ENCODE results near the gene IQCE.
"Not testable (repeated sequence)": the region's sequence is repeated elsewhere in the genome, so short reads cannot be mapped to it uniquely, and the experiment has no call there.

The IQCE gene

DNA sequence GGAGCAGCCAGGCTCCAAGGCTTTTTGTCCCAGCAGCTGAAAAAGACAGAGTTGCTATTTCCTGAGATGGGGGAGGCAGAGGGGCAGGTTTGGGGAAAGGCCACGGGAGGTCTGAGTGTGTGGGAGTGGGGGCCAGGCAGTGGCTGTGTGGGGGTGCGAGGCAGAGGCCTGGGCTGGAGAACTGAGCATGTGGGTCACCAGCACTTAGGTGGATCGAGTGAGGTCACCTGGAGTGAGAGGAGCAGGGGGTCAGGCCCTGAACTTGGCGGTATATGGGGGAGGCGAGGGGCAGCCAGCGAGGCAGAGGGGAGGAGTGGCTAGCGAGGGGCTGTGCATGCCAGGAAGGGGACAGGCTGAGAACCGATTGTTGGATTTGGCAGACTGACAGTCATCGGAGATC lies 28.4 kb downstream of the IQCE start:
- H3K4me3 ChIP-seq (ENCODE audit: low read depth, low read length), result no peak overlapping the region
- TF ChIP-seq CTCF (IDR thresholded peaks at IDR 0.05; ENCODE audit: low read depth, low read length), result no peak

DNA sequence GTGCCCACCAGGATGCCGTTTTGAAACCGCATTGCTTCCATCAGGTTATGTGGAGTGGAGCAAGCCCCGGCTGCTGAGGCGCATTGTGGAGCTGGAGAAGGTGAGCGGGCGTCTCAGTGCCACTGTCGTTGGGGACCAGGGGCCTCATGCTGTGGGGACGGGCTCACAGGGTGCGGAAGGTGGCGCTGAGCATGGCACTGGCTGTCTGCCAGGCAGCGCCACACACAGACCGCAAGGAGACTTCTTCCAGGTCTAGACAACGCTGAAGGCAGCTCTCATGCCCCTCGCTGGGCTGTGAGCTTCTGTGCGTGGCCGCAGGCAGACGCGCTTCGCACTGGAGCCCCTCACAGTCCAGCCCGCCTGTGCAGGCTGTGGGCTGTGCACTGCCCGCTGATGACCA lies 29.0 kb downstream of the IQCE start:
- TF ChIP-seq CTCF (IDR thresholded peaks at IDR 0.05; ENCODE audit: low read depth, low read length), result no peak
- no peak overlapping the region for H3K4me3 ChIP-seq (ENCODE audit: low read depth, low read length)

DNA sequence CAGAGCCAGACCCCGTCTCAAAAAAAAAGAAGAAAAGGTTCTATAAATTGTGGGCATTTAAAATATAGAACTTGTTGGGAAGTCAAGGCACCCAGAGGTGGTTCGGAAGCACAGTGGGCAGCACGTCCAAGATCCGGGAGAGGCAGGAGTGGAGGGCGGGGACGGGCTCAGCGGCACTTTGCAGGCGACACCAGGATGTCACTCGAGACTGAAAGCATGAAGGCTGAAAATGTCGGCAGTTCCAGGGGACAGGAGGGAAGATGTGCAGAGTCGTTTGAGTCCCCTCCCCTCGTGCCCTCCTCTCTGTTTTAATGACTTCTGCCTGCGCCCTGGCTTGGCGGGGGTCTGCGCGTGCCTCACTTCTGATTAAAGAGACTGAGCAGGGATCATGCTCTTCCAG lies 30.6 kb downstream of the IQCE start:
- no peak overlapping the region for H3K4me3 ChIP-seq (ENCODE audit: low read depth, low read length)
- TF ChIP-seq CTCF (IDR thresholded peaks at IDR 0.05; ENCODE audit: low read depth, low read length), result no peak

- H3K4me3 ChIP-seq (ENCODE audit: low read depth, low read length), result not testable (repeated sequence)
These were observed 31.2 kb downstream of the IQCE start for GRCh38 chr7:2589941-2590340.

DNA sequence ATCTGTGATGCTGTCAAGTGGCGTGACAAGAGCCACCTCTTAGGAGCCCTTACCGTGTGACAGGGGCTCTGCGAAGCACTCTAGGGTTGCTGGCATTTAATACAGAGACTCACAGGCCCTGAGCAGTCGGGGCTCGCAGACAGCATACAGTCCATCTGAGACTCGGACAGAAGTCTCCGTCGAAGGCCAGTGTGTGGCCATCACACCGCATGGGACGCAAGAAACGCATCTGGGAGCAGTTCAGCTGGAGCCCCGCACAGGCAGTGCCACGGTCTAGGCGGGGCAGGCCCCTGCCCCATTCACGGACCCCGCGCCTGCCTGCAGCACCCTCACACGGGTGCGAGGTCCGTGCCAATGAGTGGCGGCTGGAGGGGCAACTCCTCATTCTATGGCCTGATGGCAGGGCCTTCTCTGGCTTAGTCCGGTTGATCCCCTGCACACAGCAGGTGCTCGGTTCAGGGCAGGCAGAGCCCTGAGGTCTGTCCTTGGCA lies 33.6 kb downstream of the IQCE start:
- TF ChIP-seq CTCF (IDR thresholded peaks at IDR 0.05; ENCODE audit: low read depth, low read length), result no peak
- H3K4me3 ChIP-seq (ENCODE audit: low read depth, low read length), result no peak overlapping the region

GRCh38 chr7:2593036-2593727 lies 34.4 kb downstream of the IQCE start:
- no peak overlapping the region for H3K4me3 ChIP-seq (ENCODE audit: low read depth, low read length)
- no peak for TF ChIP-seq CTCF (IDR thresholded peaks at IDR 0.05; ENCODE audit: low read depth, low read length)

- no peak for TF ChIP-seq CTCF (IDR thresholded peaks at IDR 0.05; ENCODE audit: low read depth, low read length)
- no peak overlapping the region for H3K4me3 ChIP-seq (ENCODE audit: low read depth, low read length)
These were observed 35.8 kb downstream of the IQCE start for GRCh38 chr7:2594599-2594998.

All from WI38 (cell line).